ENCODE data around the gene DSG1.
A peak's percentile ranks its signal among the peaks of the same experiment; 100 is the strongest.
"Not testable (repeated sequence)": the region's sequence is repeated elsewhere in the genome, so short reads cannot be mapped to it uniquely, and the experiment has no call there.

DSG1 gene

GRCh38 chr18:31317860-31318259 is at the start of gene DSG1:
Gene DSG1, plus strand, starts transcription at chr18:31318160. Its CDS starts 141 bp downstream, at chr18:31318301.
- no peak for DNase-seq (ENCODE audit: low read depth)

GRCh38 chr18:31268985-31269406 is 49.0 kb upstream of the DSG1 start:
- no peak for DNase-seq (ENCODE audit: low read depth)

GRCh38 chr18:31269566-31269965 is 48.4 kb upstream of the DSG1 start:
- no peak for DNase-seq (ENCODE audit: low read depth)

- no peak for DNase-seq (ENCODE audit: low read depth)
These were observed 47.4 kb upstream of the DSG1 start for GRCh38 chr18:31270578-31270977.

- DNase-seq (ENCODE audit: low read depth), result no peak
These were observed 44.0 kb upstream of the DSG1 start for GRCh38 chr18:31273812-31274527.

- DNase-seq (ENCODE audit: low read depth), result no peak
These were observed 43.0 kb upstream of the DSG1 start for GRCh38 chr18:31274931-31275330.

- DNase-seq (ENCODE audit: low read depth), result no peak
These were observed 42.1 kb upstream of the DSG1 start for GRCh38 chr18:31275722-31276463.

GRCh38 chr18:31278609-31279071 is 39.3 kb upstream of the DSG1 start:
- no peak for DNase-seq (ENCODE audit: low read depth)

- no peak for DNase-seq (ENCODE audit: low read depth)
These were observed 37.5 kb upstream of the DSG1 start for GRCh38 chr18:31280502-31280901.

- no peak for DNase-seq (ENCODE audit: low read depth)
These were observed 36.5 kb upstream of the DSG1 start for GRCh38 chr18:31281437-31281836.

- DNase-seq (ENCODE audit: low read depth), result not testable (repeated sequence)
These were observed 28.5 kb upstream of the DSG1 start for GRCh38 chr18:31289446-31289845.

GRCh38 chr18:31291688-31292087 is 26.3 kb upstream of the DSG1 start:
- DNase-seq (ENCODE audit: low read depth), result no peak

- DNase-seq (ENCODE audit: low read depth), result no peak
These were observed 23.7 kb upstream of the DSG1 start for GRCh38 chr18:31294199-31294747.

- DNase-seq (ENCODE audit: low read depth), result no peak
These were observed 20.7 kb upstream of the DSG1 start for GRCh38 chr18:31297248-31297647.

- no peak for DNase-seq (ENCODE audit: low read depth)
These were observed 16.7 kb upstream of the DSG1 start for GRCh38 chr18:31301201-31301655.

- no peak for DNase-seq (ENCODE audit: low read depth)
These were observed 15.0 kb upstream of the DSG1 start for GRCh38 chr18:31302991-31303390.

- DNase-seq (ENCODE audit: low read depth), result no peak
These were observed 14.2 kb upstream of the DSG1 start for GRCh38 chr18:31303771-31304170.

- DNase-seq (ENCODE audit: low read depth), result no peak
These were observed 8.8 kb upstream of the DSG1 start for GRCh38 chr18:31309115-31309514.

GRCh38 chr18:31316974-31317373 is 986 bp upstream of the DSG1 start:
- no peak for DNase-seq (ENCODE audit: low read depth)

GRCh38 chr18:31321719-31322118 is 3.8 kb downstream of the DSG1 start:
- no peak for DNase-seq (ENCODE audit: low read depth)

GRCh38 chr18:31325051-31325450 is 7.1 kb downstream of the DSG1 start:
- DNase-seq (ENCODE audit: low read depth), result peak; percentile 85

GRCh38 chr18:31329787-31330438 is 12.0 kb downstream of the DSG1 start:
- DNase-seq (ENCODE audit: low read depth), result no peak

All from fibroblast of the conjunctiva (primary cell).